GM21526 (cell line): ENCODE data around the gene EPB41L4B.

Experiments used
- ATAC-seq: cut with Tn5 transposase; IDR thresholded peaks from one replicate; pipeline ENCODE4 v1.9.1; 2021; ENCODE audit warnings: moderate library complexity; ENCODE audit not compliant: unreplicated experiment, low FRiP score

Gene EPB41L4B

GRCh38 chr9:109272045-109272444 lies 48.8 kb downstream of the EPB41L4B start:
- no peak for ATAC-seq

- no peak for ATAC-seq
Observed at GRCh38 chr9:109270971-109271925, 49.6 kb downstream of the EPB41L4B start.

- no peak for ATAC-seq
Observed at GRCh38 chr9:109270441-109270840, 50.4 kb downstream of the EPB41L4B start.

GRCh38 chr9:109269839-109270238 lies 51.0 kb downstream of the EPB41L4B start:
- no peak for ATAC-seq

GRCh38 chr9:109269081-109269480 lies 51.8 kb downstream of the EPB41L4B start:
- no peak for ATAC-seq

- no peak for ATAC-seq
Observed at GRCh38 chr9:109267555-109267954, 53.3 kb downstream of the EPB41L4B start.

GRCh38 chr9:109264877-109265587 lies 55.8 kb downstream of the EPB41L4B start:
- no peak for ATAC-seq

- ATAC-seq, result no peak
Observed at GRCh38 chr9:109263358-109263757, 57.5 kb downstream of the EPB41L4B start.

- no peak for ATAC-seq
Observed at GRCh38 chr9:109258481-109259302, 62.2 kb downstream of the EPB41L4B start.

- no peak for ATAC-seq
Observed at GRCh38 chr9:109256336-109256735, 64.5 kb downstream of the EPB41L4B start.

GRCh38 chr9:109255394-109255793 lies 65.5 kb downstream of the EPB41L4B start:
- ATAC-seq, result no peak

- no peak for ATAC-seq
Observed at GRCh38 chr9:109254317-109254716, 66.5 kb downstream of the EPB41L4B start.

GRCh38 chr9:109253637-109254284 lies 67.1 kb downstream of the EPB41L4B start:
- ATAC-seq, result no peak

- ATAC-seq, result no peak
Observed at GRCh38 chr9:109253241-109253636, 67.6 kb downstream of the EPB41L4B start.

- ATAC-seq, result no peak
Observed at GRCh38 chr9:109252291-109252690, 68.6 kb downstream of the EPB41L4B start.

- ATAC-seq, result no peak
Observed at GRCh38 chr9:109251776-109252106, 69.1 kb downstream of the EPB41L4B start.

GRCh38 chr9:109251080-109251775 lies 69.6 kb downstream of the EPB41L4B start:
- no peak for ATAC-seq

GRCh38 chr9:109250771-109251079 lies 70.1 kb downstream of the EPB41L4B start:
- no peak for ATAC-seq

- ATAC-seq, result no peak
Observed at GRCh38 chr9:109250311-109250741, 70.5 kb downstream of the EPB41L4B start.

GRCh38 chr9:109249615-109250014 lies 71.2 kb downstream of the EPB41L4B start:
- ATAC-seq, result no peak
